Inflammatory macrophage (primary cell): Measurements from ENCODE around the gene LBR.
"Not testable (repeated sequence)": the region's sequence is repeated elsewhere in the genome, so short reads cannot be mapped to it uniquely, and the experiment has no call there.

ENCODE experiments used
- DNase-seq, 2 donors: peaks; one replicate each; pipeline ENCODE4 v3.0.0-alpha.2; 2020 to 2022
- total RNA-seq, 18 experiments: gene quantifications; one replicate each; lab custom pipeline; 2026; ENCODE audit warnings: mixed read lengths in 6 of 18, inconsistent platforms in 2 of 18; lab: John Stamatoyannopoulos, UW

Gene LBR
- total RNA-seq, result 49.1 to 225 (median 150) reads per million in 18 experiments

DNA sequence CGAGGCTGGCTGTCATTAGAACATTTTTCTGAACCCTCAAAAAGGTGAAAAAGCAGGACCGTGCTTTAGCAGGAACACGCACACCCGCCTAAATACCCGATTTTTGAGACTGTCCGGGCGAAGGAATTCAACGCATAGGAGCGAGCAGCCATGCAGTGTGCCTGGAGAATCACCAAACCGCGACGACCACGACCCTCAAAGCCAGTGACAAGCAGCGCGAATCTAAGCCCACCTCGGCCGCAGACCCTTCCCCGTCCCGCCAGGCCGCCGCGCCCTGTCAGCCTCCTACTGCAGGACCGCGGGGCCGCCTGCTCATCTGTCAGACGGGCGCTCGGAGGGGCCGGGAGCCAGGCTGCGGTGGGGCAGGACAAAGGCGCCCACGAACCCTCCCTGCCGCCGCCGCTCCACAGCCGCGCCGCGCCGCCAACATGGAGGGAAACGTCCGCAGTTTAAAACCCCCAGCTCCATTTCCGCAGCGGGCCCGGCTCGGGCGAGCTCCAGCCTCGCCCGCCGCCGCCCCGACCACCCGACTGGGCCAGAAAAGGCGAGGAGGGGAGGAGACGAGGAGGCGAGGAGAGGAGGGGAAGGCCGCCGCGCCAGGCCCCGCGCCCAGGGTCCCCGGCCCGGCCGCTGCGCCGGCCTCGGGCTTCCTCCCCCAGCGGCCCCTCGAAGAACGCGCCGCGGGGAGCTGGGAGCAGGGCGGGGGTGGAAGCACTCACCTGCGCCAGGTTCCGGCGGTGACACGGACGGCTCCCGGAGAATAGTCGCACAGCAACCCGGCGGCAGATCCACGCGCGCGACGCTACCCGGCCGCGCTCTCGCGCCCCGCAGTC is at the start of gene LBR:
Gene LBR, minus strand, starts transcription at position 804 of the 833 bp plus-strand sequence. CDS start 3,963 bp downstream, outside the sequence.
- no peak for DNase-seq

DNA sequence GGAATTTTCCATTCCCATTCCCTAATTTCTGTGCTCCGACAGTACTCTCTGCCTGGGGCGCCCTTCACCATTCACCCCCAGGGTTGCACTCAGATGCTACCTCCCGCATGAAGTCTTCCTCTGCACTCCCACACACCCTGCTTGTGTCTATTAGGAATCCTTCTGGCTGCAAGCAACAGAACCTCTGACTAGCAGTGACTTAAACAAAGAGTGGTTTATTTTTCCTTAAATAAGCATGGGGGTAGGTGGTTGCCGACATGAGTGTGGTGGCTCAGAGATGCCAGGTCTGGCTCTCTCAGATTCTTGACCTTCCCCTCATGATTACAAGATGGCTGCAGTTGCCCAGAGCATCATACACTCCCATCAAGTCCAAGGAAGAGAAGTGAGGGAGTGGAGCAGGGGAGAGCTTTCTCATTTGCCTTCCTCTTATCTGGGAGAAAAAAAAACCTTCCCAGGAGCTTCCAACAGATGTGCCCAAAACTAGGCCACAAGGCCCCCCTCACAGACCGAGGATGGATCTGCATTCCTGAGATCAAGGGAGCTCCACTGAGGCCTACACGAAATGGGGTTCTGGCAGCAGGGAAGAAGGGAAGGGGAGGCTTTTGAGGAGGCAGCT is 49.6 kb upstream of the LBR start:
- no peak for DNase-seq

DNA sequence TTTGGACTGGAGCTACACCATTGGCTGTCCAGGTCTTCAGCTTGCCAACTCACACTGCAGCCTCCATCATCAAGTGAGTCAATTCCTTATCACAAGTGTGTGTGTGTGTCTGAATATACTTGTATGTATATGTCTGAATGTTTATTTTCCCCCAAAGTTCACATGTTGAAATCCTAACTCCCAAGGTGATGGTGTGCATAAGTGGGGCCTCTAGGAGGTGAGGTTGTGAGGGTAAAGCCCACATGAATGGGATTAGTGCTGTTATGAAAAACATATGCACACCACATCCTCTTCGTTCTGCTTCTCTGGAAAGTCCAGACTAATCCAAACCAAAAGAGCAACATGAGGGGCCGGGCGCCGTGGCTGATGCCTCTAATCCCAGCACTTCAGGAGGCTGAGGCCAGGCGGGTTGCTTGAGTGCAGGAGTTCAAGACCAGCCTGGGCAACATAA is 48.7 kb upstream of the LBR start:
- DNase-seq, result no peak

DNA sequence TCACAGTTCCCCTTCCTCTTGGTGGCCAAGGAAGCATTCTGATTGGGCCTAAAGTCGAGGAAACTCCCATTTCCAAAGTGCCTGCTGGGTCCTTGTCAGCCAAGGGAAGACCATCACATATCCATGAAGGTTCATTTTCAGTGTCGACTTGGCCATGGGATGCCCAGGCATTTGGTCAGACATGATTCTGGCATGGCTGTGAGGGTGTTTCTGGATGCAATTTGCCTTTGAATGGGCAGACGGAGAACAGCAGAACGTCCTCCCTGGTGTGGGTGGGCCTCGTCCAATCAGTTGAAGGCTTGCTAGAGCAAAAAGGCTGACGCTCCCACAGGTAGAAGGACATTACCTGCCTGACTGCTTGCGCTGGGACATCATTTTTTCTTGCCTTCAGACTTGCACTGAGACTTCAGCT is 48.3 kb upstream of the LBR start:
- DNase-seq, result no peak

DNA sequence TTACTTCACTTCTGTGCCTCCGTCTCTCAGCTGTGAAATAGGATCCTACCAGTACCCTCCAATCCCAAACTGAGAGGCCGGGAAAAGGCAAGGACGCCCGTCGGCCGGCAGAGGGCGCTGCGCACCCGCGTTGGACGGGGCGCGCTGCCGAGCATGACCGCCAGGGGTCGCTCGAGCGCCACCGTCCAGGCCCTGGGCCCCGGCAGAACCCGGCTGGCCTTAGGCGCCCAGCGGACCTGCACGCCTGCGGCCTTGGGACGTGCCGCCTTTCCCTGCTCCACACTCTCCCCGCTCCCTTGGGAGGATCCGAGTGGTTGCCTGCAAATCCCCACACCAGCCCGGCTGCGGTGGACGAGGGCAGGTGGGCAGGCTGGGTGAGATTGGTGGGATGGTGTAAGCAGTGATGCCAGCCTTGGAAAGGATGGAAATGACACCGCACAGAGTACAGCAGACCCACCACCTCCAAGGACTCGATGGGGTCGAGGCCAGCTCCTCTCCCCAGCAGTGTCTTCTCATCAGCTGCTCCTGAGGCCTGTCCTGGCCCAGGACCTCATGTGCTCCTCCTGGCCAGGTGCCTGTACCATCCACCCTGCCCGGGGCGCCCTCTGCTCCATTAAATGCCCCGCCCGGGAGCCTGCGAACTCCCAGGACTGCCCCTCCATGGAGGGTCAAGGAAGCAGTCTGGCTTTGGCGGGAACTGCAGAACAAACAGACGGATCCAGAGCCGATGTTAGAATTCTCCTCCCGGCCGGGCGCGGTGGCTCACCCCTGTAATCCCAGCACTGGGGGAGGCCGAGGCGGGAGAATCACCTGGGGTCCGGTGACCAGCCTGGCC is 47.4 kb upstream of the LBR start:
- peak; percentile 63 to 64 for DNase-seq

DNA sequence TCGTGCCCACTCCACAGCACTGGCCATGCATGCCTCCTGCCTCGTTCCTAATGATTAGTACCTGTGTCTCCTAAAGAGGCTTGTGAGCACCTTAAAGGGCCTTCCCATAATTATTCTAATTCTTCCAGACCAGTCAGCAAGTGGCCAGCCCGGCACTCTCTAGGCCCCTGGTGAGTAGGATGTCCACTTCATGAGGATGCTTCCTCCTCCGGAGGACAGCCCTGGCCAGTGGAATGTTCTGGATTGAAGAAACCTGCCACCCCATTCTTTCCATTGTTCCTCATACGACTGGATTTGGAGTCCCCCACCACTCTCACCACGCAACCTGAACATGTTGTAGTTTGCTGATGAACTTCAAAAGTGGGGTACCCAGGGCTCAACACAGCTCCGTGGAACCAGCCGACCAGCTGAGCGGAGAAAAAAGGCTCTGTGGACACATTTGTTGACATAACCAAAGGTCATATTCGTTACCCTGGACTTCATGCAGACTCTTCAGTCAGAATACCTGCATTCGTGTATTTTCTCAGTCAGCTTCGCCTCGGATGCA is 46.7 kb upstream of the LBR start:
- no peak for DNase-seq

DNA sequence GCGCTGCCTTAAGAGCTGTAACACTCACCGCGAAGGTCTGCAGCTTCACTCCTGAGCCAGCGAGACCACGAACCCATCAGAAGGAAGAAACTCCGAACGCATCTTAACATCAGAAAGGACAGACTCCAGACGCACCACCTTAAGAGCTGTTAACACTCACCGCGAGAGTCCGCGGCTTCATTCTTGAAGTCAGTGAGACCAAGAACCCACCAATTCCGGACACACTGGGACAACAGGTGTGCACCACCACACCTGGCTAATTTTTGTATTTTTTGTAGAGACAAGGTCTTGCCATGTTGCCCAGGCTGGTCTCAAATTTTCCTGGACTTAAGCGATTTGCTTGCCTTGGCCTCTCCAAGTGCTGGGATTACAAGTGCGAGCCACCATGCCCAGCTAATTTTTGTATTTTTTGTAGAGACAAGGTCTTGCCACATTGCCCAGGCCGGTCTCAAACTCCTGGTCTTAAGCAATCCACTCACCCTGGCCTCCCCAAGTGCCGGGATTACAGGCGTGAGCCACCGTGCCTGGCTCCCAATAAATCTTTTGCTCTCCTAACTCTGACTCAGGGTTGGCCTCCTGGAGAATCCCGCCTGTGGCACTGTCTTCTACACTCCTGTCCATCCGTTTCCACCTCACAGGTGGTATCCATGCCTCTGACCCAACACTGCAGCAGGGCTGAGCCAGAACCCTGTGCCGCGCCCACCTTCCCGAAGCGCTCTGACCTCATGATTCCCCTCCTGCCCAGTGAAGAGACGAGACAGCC is 46.0 kb upstream of the LBR start:
- DNase-seq, result not testable (repeated sequence)

DNA sequence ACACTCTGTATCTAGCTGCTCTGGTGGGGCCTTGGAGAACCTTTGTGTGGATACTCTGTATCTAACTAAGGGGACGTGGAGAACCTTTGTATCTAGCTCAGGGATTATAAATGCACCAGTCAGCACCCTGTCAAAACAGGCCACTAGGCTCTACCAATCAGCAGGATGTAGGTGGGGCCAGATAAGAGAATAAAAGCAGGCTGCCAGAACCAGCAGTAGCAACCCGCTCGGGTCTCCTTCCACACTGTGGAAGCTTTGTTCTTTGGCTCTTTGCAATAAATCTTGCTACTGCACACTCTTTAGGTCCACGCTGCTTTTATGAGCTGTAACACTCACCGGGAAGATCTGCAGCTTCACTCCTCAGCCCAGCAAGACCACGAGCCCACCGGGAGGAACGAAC is 45.4 kb upstream of the LBR start:
- peak in 1 of 2 donors; percentile 29 for DNase-seq

DNA sequence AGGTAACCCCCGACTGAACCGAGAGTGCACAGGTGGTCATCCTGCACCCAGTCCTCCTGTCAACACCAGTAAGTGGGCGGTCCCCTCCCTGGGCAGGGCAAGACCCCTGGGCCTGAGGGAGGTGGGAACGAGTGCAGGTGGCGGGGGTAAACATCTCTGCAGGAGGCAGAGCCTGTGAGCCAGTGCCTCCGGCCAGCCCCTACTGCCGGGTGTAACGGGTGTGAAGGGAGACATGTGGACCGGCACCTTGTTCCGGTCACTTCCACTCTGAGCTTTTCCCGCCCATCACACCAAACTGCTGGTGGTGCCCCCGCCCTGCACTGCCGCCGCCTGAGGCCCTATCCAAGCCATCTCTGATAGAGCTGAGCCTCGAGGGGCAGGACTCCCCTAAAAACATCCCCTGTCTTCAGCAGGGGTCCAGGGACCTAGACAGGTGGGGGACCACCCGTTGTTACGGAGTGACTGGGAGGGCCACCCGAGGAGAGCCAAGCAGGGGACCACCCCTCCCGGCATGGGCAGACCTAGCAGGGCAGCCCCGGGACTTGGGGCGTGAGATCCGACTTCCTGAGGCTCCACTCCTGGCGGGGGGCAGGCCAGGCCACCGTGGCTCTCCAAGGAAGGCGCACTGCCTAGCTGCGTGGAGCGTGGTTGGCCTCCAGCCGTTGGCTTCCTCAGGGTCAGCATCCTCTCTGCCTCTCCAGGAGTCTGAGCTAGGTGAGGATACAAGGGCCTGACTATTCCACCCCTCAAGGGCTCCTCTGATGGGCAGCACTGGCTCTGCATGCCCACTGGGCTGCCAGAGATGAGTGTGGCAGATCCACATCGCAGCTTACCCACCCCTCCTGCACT is 43.8 kb upstream of the LBR start:
- no peak for DNase-seq

DNA sequence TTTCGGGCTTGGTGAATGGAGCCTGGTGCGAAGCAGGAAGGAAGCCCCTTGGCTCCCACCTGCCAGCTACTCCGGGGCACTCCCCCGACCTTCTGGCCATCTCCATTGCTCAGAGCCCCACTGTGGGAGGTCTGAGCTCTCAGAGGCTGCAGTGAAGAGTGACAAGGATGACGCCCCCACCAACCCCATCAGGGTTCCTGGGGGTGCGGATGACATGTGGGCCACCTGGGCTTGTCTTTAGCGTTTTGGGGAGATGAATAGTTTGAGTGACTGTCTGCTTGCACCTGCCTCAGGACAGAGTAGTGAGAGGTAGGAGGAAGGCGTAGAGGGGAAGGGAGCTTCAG is 43.2 kb upstream of the LBR start:
- no peak for DNase-seq

DNA sequence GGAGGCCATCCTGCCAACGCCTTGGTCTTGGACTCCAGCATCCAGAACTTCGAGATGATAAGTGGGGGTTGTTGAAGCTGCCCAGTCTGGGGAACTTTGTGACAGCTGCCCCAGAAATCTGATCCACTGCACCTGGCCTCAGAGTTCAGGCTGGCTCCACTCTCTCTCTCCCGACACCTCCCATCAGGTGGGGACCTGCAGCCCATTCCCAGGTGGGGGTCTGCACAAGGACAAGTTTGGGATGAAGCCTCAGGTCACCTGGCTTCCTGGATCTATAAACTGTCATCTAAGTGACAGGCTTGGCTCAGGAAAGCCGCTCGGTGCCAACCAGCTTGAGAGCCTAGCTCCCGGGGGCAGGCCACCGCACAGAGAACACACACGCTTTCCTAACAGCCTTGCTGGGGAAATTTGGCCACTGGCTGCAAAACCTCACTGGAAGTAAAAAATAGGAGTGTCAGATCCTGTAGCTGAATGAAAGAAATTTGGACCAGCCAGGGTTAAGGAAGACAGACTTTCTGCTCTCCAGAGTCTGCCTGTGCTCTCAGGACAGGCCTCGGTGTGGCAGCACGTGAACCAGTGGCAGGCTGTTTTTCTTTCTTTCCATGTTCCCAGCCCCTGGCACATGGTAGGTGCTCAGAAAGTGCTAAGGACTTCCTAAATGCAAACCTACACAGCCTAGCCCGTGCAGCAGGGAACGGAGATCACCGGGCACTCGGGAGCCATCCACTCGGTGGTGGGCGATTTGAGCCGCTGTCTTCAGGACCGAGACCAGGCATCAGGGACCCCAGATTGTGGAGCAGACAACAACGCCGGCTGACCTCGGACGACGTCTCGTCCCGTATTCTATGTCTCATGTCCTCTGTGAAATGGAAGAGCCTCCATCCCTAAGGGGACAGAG is 42.6 kb upstream of the LBR start:
- DNase-seq, result no peak

DNA sequence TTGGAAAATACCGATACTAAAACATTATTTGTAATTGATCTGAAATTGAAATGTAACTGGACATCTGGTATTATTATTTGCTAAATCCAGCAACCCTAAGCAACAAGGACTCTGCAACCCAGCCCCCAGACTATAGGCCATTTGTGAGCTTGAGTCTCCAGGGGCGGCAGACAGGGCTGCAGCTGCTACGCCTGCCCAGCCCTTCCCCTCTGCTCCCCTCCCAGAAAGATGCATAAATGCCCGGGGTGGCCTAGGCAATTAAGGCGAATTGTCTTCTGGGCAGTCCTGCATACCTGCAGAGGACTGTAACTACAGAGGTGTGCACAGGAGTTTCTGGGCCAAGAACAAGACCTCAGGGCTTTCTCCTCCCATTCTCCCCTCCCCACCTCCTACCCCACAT is 41.2 kb upstream of the LBR start:
- DNase-seq, result no peak

DNA sequence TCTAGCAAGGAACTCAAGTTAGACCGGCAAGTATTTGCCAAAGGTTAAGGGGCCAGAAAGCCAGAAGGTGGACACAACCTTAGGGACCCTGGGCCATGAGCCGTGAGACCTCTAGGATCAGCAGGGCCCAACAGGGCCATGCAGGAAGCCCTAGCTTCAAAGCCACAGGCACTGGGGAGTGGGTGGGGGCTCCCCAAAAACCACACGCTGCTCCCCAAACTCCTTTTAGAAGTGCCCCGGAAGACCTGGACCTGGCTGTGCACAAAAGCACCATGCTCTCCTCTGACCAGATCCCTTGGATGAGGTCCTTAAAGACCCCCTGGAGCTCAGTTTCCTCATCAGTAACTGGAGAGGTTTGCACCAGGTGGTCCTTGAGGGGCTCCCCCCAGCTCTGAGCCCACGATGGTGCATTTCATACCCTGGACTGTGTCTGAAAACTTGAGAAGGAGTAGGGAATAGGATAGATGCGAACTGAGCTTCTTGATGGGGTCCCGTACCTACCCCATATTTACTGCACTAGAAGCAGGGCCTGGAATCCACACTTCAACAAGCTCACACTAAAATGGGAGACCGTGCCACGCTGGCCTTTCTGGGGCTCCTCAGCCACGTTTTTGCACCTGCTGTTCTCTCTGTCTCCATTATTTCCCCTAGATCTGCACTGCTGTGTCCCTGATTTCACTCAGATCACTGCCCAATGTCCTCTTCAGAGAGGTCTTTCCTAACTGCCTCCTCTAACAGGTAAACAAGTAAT is 40.6 kb upstream of the LBR start:
- DNase-seq, result no peak

DNA sequence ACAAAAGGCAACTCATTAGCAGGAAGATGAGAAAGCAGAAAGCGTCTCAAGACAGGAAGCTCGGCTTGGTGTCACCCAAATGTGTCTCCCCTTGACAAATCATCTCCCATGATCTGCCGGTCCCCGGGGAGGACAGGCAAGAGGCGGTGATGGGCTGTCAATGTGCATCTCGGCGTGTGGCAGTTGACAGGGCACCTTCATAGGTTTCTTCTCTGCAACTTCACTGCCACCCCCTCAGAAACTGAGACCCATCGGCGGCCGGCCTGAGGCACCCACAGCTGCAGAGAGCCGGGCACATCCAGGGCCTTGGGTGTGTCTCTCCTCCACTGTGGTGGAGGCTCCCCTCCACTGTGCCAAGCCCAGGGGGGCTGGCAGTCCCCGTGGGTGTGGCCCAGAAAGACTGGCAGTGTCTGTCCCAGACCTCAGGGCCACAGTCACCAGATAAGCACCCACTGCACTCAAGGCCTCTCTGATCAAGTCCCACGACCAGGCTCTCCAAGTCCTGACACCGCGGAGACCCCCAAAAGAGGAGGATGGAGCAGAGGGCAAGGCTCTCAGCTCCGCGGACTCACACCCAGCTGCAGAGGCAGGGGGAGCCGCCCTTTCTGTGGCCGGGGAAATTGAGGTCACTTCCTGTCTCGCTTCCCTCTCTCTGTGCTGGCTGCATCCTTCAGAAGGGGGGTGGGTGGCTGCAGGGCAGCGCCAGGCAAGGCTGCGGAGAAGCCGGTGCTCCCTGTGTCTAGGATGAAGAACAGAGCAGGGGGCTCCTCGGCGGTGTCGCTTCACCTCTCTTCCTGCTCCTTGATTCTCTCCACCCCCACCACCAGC is 39.6 kb upstream of the LBR start:
- DNase-seq, result peak; percentile 90 to 91

DNA sequence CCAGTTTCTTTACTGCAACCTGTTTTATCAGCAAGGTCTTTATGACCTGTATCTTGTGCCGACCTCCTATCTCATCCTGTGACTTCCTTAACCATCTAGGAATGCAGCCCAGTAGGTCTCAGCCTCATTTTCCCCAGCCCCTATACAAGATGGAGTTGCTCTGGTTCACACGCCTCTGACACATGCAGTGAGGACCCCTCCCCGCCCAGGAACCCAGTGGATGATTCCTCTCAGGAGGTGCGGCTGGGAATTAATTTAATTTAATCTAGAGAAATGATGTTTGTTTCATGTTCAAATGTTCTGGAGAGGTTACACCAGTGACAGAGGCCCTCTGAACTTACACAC is 39.0 kb upstream of the LBR start:
- no peak for DNase-seq

DNA sequence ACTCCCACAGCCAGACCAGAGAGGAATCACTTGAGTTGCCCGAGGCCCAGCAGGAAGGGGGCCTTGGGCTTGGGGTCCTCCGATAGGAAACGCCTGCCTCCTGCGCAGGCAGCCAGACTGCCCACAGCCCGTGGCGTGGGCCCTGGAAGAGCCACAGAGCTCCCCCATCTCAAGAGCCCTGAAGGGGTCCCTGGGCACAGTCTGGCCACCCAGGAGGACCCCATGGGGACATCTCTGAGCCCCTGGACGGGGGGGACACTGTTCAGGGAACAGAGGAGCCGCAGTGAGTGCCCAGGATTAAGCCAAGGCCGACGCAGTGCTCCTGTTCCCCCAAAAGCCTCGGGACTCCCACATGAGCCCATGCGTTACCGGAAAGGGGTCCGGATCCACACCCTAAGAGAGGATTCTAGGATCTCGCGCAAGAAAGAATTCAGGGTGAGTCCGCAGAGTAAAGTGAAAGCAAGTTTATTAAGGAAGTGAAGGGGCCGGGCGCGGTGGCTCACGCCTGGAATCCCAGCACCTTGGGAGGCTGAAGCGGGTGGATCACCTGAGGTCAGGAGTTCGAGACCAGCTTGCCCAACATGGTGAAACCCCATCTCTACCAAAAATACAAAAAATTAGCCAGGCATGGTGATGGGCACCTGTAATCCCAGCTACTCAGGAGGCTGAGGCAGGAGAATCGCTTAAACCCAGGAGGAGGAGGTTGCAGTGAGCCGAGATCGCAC is 38.1 kb upstream of the LBR start:
- DNase-seq, result no peak

DNA sequence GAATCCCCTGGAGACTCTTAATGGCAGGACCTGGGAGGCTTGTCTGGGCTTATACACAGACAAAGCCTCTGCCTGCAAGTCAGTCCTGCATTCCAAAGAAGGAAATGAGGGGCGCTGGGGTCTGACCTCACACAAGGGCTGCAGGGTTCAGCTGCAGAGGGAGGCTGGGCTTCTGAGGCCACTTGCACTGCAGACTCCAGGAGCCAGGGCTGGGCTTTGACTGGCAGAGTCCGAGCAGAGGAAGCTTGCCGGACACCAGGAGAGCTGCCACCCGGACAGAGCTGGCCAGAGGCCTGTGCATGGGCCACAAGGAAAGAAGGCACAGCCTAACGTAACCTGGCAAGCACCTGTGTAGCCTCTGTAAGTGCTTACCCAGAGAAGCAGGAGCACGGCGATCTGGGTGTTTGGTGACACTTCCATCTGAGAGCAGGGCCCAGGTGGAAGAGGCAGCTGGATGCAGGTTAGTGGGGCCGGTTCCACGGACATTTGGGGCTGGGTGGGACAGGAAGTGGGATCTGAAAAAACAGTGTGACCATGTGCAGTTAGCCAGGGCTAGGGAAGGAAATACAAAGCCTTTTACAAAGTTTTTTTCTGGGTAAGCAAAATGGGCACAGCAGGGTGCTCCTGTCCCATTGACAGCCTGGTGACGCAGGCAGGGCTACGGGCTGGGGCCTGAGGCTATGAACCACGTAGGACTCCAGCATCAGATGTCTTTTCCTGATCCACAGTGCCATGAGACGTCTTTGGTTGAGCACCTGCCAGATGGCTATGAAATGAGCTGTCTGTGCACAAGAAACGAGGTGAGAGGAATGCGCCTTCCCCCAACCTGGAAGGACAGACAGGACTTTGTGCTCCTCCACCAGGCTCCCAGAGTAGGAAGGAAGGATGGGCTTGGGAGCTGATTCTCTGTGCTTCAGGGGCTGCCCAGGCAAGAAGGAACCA is 37.3 kb upstream of the LBR start:
- no peak for DNase-seq
